GM18502 (cell line): ENCODE measurements around the gene HMGN1.
"Not testable (repeated sequence)": the region's sequence is repeated elsewhere in the genome, so short reads cannot be mapped to it uniquely, and the experiment has no call there.

Experiments
- ATAC-seq: cut with Tn5 transposase; IDR thresholded peaks from one replicate; pipeline ENCODE4 v1.9.1; 2021; ENCODE audit warnings: mild to moderate bottlenecking; ENCODE audit not compliant: unreplicated experiment, poor library complexity

The HMGN1 gene

GRCh38 chr21:39373634-39374033, 24.7 kb upstream of the HMGN1 start:
- ATAC-seq: no peak

DNA sequence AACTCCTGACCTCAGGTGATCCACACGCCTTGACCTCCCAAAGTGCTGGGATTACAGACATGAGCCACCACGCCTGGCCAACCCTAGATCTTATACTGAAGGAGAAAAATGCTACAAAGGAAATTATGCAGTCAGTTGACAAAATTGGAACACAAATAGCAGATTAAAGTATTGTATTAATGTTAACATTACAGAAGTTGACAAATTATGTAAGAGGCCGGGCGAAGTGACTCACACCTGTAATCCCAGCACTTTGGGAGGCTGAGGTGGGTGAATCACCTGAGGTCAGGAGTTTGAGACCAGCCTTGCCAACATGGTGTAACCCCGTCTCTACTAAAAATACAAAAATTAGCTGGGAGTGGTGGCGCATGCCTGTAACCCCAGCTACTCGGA, 21.0 kb upstream of the HMGN1 start:
- not testable (repeated sequence) for ATAC-seq

DNA sequence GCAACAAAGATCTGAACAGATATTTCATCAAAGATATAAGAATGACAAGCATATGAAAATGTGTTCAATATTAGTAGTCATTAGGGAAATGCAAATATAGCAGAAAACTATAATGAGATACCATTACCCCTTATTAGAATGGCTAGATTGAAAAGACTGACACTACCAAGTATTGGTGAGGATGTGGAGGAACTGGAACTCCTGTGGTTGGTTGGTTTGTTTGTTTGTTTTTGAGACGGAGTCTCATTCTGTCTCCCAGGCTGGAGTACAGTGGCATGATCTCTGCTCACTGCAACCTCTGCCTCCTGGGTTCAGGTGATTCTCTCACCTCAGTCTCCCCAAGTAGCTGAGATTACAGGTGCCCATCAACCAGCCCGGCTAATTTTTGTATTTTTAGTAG, 18.9 kb upstream of the HMGN1 start:
- ATAC-seq: no peak

GRCh38 chr21:39366563-39366962, 17.7 kb upstream of the HMGN1 start:
- ATAC-seq: no peak

DNA sequence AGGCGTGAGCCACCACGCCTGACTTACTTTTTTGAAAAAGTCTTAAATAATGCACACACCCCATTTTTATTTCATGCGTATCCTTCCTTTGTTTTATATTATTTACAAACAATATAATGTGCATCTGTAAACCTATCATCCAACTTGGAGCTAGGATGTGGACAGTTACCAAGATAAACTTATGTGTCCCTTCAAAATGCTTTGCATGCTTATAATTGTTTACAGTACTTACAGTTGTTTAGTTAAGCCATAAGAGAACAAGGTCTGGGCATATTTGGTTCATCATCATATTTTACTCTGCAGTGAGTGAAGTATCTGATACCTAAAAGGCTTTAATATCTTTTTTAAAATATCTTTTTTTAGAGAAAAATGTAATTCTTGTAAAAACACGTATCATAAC, 16.1 kb upstream of the HMGN1 start:
- no peak for ATAC-seq

DNA sequence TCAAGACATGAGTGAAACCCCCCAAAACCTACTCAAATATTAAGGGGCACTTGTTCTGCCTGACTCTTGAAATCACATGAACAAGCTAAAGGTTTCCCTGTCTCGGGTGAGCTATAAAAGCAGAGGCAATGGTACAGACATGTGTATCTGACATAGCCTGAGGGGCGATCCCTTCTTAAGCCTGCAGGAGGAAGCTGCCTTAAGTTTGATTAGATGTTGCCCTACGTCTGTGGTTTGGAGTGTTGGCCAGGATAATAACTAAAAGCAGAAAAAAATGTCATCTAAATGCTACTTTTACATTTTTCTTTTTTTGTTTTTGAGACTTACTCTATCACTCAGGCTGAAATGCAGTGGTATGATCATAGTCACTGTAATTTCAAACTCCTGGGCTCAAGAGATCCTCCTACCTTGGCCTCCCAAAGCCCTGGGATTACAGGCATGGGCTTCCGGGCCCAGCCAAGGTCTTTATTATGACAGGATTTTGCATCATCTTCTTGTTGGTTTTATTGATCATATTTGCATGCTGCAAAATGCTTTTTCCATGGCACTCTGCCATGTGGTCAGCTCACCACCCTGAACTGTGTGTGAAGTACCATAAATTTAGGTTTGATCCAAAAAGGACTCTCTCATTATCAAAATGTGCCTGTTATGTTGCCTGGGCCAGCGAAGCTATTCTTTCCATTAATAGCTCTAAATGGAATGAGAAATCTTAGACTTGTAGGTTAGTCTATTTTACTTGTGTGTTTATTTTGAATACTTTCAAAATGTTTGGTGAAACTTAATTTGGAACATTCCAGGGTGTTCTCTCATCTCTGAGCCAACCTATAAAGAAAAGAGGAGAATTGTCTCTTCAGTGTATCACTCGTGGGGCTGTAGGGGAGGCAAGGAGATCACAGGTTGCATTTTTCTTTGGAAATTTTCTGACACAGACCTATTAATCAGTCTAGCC, 15.0 kb upstream of the HMGN1 start:
- no peak for ATAC-seq

DNA sequence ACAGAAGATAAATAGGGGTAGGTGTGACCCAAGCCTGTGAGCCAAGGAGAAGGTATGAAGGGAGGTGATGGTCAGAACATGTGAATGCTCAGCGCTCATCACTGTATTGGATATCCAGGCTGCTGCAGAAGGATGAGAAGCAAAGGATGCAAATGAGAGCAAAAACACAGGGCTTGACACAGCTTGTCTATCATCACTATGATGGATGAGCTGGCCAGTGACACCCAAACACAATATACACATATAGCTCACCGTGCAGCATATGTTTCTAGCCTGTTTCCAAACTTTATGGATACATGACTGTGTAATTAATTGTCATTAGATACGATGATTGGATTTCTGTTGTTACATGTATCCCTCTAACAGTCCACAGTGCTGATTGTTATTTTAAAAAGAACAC, 13.8 kb upstream of the HMGN1 start:
- no peak for ATAC-seq

DNA sequence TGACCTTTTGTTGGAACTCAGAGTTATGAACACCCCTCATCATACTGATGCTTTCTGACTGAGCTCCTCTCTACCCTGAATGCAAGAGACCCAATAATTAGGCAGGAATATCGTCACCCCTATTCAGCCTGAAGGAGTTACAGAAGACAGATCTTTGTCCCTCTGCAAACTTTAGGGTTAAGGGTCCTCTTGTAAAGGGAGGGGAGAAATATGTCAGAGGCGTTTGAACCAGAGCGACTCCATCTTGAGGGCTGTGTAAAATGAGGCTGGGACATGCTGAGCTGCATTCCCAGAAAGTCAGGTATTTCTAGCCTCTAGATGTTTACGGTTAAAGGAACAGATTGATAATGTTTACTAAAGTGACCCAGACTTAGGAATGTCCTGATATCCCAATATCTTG, 10.5 kb upstream of the HMGN1 start:
- no peak for ATAC-seq

DNA sequence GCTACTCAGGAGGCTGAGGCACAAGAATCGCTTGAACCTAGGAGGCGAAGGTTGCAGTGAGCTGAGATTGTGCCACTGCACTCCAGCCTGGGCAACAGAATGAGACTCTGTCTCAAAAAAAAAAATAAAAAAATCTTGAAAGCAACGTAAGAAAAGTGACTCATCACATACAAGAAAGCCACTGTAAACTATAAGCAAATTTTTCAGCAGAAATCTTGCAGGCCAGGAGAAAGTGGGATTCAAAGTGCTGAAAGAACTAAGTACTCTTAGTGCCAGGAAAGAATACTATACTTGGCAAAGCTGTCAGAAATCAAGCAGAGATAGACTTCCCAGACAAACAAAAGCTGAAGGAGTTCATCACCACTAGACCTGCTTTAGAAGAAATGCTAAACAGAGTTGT, 4.4 kb upstream of the HMGN1 start:
- no peak for ATAC-seq

DNA sequence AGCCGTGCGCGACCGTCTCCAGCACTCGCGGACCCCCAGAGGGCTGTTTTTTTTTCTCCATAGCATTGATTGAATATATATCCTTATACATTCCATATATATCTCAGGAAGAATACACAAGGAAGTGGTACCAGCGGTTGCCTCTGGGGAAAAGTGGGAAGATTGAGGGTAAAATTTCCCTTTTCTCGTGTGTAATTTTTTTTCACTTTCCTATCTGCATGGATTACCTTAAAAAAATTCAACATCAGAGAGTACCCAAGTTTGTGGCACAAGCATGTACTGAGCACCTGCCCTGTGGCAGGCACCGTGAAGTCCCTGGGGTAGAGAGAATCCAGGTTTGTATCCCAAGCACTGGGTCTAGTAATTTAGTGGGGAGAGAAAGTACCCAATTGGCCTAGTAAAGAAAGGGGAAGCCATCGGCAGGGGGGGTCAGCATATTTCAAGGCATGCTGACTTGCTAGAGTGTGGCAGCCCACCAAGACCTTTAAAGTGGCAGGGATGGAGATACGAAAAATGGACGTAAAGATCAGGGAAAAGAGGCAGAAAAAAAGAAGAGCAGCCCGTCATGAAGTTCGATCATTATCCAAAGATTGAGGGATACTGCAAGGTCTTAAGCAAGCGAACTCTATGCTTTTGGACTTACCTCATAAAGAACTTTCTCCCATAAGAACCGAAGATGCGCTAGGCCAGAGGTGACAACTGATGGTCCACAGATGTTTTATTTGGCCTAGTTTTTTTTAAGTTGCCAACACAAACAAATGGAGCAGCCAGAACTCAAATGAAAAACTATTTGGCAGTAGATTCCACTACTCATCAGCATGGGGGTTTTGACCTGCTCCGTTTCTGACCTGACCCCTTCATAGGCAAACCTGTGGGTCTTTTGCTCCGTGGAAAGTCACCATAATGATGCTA, 1.5 kb upstream of the HMGN1 start:
- no peak for ATAC-seq

DNA sequence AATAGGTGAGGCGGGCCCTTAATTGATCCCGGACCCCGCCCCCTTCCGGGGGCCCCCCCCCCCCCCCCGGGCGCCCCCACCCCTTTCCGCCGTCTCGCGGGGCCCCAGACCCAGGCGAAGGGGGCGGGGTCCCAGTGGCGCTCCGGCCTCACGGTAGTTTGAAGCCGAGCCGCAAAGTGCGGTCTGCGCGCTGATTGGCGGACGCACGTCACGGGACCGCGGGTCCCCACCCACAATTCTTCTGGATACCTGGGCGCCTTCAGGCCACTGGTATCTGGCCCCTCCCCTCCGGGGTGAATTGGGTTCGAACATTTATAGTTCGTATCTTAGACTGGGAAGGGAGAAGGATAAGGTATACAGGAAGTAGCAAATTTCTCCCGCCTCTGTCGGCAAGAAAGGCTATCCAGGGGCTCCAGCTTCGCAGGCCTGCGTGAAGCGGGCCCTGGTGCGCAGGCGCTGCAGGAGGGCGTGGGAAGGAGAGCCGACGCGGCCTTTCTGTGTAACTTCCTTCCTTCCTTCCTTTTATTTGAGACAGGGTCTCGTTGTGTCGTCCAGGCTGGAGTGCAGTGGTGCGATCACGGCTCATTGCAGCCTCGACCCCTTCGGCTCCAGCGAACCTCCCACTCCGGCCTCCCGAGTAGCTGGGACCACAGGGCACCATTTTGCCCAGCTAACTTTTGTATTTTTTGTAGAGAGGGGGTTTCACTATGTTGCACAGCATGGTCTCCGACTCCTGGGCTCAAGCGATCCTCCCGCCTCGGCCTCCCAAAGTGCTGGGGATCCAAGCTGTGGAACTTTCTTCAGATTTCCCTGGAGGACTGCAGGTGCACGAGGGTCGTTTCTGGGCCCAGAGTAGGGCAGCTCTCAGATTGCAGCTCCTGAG, 564 bp upstream of the HMGN1 start:
- ATAC-seq: peak; percentile 89

GRCh38 chr21:39348040-39348354, 891 bp downstream of the HMGN1 start:
- no peak for ATAC-seq

- ATAC-seq: no peak
Measured at GRCh38 chr21:39347537-39347936, 1.4 kb downstream of the HMGN1 start.

DNA sequence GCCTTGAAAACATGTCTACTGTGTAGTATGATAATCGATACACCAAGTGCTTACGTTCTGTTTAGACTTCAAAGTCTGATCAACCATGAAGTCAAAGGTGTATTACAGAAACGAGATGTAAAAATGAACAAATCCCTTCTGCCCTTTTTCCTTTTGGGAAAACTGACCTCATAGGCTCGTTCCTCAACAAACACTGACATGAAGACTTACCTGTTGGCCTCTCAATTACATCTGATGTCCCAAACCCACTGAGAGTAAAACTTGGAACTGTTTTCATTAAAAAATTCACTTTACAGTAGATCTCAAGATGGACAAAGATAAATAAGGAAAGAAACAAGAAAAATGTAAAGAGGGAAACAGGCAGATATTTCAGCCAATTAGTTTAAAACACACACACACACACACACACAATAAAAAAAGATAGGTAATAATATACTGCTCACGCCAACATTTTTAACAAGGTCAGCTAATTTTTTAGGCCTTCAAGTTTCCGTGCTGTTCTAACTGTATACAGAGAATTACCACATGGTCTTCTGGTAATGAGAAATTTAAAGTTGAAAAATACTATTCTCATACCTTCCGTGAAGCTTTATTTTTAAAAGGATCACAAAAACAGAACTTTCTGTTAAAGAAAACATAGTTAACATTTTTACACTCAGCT, 2.1 kb downstream of the HMGN1 start:
- no peak for ATAC-seq

GRCh38 chr21:39346206-39346605, 2.7 kb downstream of the HMGN1 start:
- no peak for ATAC-seq

GRCh38 chr21:39345440-39345839, 3.4 kb downstream of the HMGN1 start:
- no peak for ATAC-seq

- ATAC-seq: no peak
Measured at GRCh38 chr21:39344848-39345247, 4.0 kb downstream of the HMGN1 start.

DNA sequence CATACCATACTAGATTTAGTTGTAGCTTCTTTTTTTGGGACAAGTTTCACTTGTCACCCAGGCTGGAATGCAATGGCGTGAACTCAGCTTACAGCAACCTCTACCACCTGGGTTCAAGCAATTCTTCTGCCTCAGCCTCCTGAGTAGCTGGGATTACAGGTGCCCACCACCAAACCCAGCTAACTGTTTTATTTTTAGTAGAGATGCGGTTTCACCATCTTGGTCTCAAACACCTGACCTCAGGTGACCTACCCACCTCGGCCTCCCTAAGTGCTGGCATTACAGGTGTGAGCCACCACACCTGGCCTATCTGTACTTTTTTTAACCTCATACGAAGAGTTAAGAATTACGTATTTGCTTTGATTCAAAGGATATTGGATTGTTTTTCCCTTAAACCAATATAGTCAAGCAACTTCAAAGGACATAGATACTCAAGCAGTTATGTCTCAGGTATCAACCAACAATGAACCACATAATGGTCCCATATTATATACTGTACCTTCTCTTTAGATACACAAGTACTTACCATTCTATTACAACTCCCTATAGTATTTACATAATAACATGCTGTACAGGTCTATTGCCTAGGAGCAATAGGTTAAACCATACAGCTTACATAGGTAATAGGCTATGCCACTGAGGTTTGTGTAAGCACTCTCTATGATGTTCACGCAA, 7.5 kb downstream of the HMGN1 start:
- no peak for ATAC-seq

GRCh38 chr21:39340687-39341086, 8.2 kb downstream of the HMGN1 start:
- no peak for ATAC-seq
